HG03175 (cell line): ENCODE results near the gene ZBTB20.

Experiments used
- ATAC-seq: cut with Tn5 transposase; IDR thresholded peaks from one replicate; pipeline ENCODE4 v1.9.1; 2021; ENCODE audit warnings: mild to moderate bottlenecking, moderate library complexity; ENCODE audit not compliant: unreplicated experiment

The ZBTB20 gene

DNA sequence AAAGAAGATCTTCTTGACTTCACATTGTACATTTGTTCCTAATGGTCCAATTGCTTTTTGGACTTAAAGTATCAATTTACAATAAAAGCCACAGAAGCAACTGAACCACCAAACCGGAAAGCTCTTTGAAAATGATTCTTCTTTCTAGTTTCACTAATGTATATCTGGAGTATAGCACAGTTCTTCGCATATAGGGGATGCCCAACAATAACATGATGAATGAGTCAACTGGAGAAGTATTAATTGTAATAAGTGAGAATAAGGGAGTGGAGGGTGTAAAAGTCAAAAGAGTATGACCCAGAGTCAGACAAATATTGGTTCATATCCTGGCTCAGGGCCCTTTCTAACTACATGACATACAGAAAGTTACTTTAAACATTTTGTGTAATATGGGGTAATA, 425.2 kb downstream of the ZBTB20 start:
- peak; percentile 80 for ATAC-seq

- no peak for ATAC-seq
Observed at GRCh38 chr3:114721209-114721608, 425.9 kb downstream of the ZBTB20 start.

GRCh38 chr3:114718898-114719210, 428.2 kb downstream of the ZBTB20 start:
- ATAC-seq, result no peak

DNA sequence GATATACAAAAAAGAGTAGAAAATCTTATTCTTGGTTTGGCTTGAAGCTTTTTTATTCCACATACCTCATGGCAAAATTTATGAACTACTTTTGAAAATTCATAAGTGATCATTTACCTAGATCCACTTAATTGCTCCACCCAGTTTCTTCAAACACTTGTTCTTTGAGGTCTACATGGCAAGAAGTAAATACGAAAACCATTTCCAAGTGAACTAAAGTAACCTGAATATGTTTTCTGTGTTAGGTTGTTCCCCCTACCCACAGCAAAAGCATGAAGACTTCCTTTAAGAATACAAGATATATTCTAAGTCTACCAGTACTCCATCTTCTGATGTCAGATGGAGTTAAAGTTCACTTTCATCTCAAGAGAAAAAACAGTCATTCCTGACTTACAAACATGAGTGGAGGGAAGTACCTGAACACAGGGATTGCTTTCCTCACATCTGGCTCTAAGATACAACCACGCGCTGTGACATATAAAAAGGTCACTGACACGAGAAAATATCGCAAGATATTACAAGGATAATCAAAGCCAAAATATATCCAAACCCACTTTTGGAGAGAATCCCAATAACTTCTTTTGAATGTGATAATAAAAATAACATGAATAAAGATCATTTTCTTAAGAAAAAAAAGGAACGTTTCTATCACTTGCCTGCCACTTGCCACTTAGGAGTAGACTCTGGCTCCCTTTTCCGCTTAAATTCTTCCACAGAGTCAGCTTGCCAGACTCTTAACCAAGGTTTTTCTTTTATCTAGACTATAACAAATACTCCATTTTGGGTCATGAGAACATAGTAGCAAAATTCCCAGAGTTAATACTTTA, 428.8 kb downstream of the ZBTB20 start:
- ATAC-seq, result no peak

GRCh38 chr3:114716916-114717315, 430.2 kb downstream of the ZBTB20 start:
- ATAC-seq, result no peak

DNA sequence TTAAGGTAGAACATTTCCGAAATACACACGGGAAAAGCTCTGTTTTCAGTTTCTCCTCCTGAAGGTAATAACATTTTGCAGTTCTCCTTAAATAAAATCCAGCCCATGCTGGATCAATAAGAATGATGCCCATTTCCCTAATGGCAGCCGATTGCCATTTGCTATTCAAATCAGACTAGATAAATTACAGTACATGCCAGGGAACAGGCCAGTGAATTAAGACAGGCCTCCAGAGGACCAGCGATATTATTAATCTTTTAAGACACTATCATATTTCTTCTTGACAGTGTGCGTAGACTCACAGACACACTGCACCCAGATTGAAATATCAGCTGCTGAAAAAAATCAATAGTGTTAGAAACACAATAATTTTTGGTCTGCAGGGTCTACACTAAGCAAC, 431.0 kb downstream of the ZBTB20 start:
- no peak for ATAC-seq

DNA sequence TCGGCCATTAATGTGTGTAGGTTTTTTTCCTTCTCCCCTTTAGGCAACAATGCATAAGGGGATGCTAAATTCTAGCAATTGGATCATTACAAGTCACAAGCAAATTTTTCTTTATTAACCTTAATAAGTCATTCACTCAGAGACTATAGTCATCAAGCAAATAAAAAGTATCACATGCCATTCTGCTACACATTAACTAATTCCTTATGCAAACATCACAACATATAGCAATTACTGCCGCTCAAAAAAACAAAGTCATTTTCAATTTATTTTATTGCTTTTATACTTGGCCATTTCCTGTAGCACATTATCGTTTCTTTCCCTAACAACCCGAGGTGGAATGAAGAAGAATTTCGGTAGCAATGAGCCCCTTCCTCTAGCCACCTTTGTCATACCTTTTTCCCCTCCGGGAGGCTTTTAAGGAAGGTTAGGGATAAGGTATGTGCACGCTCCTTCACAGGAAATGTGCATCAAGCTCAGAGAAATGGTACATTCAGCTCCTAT, 432.1 kb downstream of the ZBTB20 start:
- no peak for ATAC-seq

GRCh38 chr3:114714237-114714636, 432.9 kb downstream of the ZBTB20 start:
- no peak for ATAC-seq

GRCh38 chr3:114712728-114713492, 434.2 kb downstream of the ZBTB20 start:
- no peak for ATAC-seq

DNA sequence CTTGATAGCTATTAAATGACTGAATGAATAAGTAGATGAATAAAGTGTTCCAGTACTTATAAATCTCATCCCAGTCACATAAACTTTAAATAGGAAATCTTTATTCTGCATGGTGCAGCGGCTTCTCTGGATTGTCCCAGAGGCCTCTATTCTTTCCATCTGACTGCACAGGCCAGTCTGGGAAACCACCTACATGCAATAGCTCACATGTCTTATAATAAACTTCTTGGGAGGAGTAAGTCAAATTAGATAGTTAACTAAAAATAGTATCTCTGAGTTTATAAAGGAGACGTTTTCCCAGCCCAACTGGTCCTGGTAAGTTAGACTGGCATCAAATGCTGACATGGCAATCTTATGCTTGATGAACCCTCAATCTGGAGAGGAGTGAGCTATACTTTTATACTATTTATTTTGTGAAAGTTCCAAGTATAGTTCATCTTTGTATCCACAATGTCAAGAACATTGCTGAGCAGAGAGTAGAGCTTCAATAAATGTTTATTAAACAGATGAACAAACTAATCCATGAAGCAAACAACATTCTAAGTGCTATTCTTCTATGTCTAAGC, 435.7 kb downstream of the ZBTB20 start:
- no peak for ATAC-seq

GRCh38 chr3:114709102-114709501, 438.0 kb downstream of the ZBTB20 start:
- no peak for ATAC-seq

DNA sequence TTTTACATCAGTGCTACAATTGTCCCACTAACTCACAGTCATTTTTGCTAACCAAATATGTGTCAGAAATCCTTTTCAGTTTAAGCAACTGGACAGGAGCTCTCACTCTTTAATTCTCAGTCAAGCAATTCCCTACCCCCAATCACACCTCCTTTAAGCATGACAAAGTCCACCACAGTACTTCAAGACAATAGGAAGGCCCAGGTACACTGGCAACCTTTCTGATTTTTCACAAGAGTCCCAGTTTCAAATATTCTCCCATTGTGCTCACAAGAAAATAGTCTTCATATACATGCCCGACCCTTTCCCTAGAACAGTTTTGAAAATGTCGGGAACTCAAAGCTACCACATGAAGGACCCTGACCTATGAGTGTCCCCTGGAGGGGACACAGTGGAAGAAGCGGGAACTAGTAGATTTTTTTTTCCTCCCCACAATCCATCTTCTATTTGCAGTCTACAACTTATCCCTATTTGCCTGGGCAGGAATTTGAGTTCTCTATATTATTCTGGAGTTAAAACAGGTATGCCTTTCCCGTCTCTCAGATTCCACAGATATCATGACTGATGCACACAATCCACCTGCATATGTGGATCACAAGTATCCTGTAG, 439.7 kb downstream of the ZBTB20 start:
- ATAC-seq, result no peak

DNA sequence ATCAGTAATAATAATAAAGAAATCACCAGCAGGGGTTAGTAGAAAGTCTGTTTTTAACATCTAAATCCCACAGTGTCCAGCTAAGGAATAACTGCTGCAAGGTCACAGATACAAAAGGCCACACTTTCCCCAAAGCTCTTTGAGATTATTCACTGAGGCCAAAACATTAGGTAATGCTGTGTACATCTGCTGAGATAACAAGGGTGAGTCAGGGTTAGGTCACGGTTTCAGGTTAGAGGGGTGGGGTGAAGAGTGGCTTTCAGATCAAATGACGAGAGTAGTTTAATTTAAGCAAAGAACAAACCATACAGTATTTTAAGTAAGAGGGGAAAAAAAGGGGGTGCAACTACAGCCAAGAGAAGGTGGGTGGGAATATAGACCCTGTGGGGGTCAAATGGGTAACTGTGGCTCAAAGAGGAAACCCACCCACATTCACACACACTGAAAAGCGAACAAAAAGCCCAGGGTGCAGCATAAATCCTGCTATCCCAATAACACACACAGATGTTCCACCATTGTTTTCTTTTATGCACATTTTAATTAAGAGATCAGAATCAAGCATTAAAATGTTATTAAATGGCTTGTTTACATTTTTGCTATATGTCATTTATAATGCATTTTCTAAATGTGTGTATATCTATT, 440.4 kb downstream of the ZBTB20 start:
- ATAC-seq, result no peak

GRCh38 chr3:114700637-114701234, 446.4 kb downstream of the ZBTB20 start:
- ATAC-seq, result no peak

- no peak for ATAC-seq
Observed at GRCh38 chr3:114698146-114699105, 448.7 kb downstream of the ZBTB20 start.

GRCh38 chr3:114697401-114697800, 449.7 kb downstream of the ZBTB20 start:
- no peak for ATAC-seq

DNA sequence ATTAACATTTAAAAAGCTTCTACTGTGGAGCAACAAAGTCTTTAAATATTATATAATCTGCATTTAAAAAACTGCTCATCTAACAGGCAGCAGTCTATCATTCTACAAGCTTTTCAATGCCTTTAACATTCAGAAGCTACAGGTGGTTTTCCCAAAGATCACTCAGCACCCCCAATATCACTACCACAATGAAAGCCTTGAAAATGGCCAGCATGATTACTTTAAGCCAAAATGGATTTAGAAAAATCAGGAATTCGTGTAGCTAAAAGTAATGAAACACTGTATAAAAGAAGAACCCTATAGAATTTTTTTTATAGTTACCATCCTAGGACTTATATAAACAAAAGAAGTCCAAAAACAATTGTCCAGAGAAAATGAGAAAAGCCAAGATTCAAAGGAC, 452.8 kb downstream of the ZBTB20 start:
- ATAC-seq, result no peak

- no peak for ATAC-seq
Observed at GRCh38 chr3:114691871-114692270, 455.2 kb downstream of the ZBTB20 start.

- ATAC-seq, result no peak
Observed at GRCh38 chr3:114690911-114691310, 456.2 kb downstream of the ZBTB20 start.
